Activated naive CD4-positive, alpha-beta T cell treated with anti-CD3 and anti-CD28 coated beads, Interleukin-2, amount 10 ng/mL, durations not matched to agents 7 days and 5 days (primary cell): ENCODE data around the gene FXYD4.

Experiments
- CTCF ChIA-PET: fragments of 350-600 bp; sonication (Branson Sonifier 250); formaldehyde crosslinking; loops from one replicate; lab custom pipeline; 2021; ENCODE audit warnings: antibody characterized with exemption; lab: Charles Lee
- DNase-seq: peaks from one replicate; pipeline ENCODE4 v3.0.0-alpha.2; 2020
- H3K27ac Mint-ChIP-seq: one replicate; pipeline ENCODE4 v1.8.0; 2021; ENCODE audit warnings: mild to moderate bottlenecking, moderate library complexity, mixed read lengths
- H3K27me3 Mint-ChIP-seq: one replicate; pipeline ENCODE4 v1.8.0; 2021; ENCODE audit warnings: mild to moderate bottlenecking, mixed read lengths
- H3K36me3 Mint-ChIP-seq: one replicate; pipeline ENCODE4 v1.8.0; 2021; ENCODE audit warnings: mixed read lengths
- H3K4me1 Mint-ChIP-seq: one replicate; pipeline ENCODE4 v1.8.0; 2021; ENCODE audit warnings: mixed read lengths
- H3K4me3 Mint-ChIP-seq: one replicate; pipeline ENCODE4 v1.8.0; 2021; ENCODE audit warnings: mild to moderate bottlenecking, moderate library complexity, mixed read lengths
- H3K9me3 Mint-ChIP-seq: one replicate; pipeline ENCODE4 v1.8.0; 2021; ENCODE audit warnings: mixed read lengths

The FXYD4 gene

GRCh38 chr10:43372765-43373361 is 1.4 kb downstream of the FXYD4 start:
- H3K27ac Mint-ChIP-seq = no peak overlapping the region
- H3K4me3 Mint-ChIP-seq = no peak overlapping the region
- no peak for DNase-seq
- CTCF ChIA-PET = interaction anchor here (1.1 kb wide), 1 partner anchor 9 kb away, joined by 3 read pairs; no protein-coding TSS in a partner anchor
- no peaks in the 10 kb centered on the region for H3K9me3 Mint-ChIP-seq
- H3K4me1 Mint-ChIP-seq = peaks cover 12% of the 10 kb centered on the region
- peaks cover 42% of the 10 kb centered on the region for H3K27me3 Mint-ChIP-seq
- no peaks in the 10 kb centered on the region for H3K36me3 Mint-ChIP-seq

- Mint-ChIP-seq H3K4me1 (peaks cover 12% of the 10 kb centered on the region), H3K36me3 (no peaks in the 10 kb centered on the region), H3K4me3 (no peak overlapping the region), H3K27me3 (peaks cover 47% of the 10 kb centered on the region), H3K27ac (no peak overlapping the region), H3K9me3 (no peaks in the 10 kb centered on the region)
- no peak for DNase-seq
- CTCF ChIA-PET = interaction anchor here (1.1 to 1.2 kb wide), 2 partner anchors 10 to 11 kb away, joined by 3 to 4 read pairs; no protein-coding TSS in a partner anchor
These were observed 2.0 kb downstream of the FXYD4 start for GRCh38 chr10:43373461-43373860.

GRCh38 chr10:43374194-43374593 is 2.8 kb downstream of the FXYD4 start:
- CTCF ChIA-PET = interaction anchor here (1.2 kb wide), 2 partner anchors 10 to 88 kb away, joined by 3 to 4 read pairs; no protein-coding TSS in a partner anchor
- H3K27me3 Mint-ChIP-seq = peaks cover 50% of the 10 kb centered on the region
- H3K4me3 Mint-ChIP-seq = no peak overlapping the region
- H3K9me3 Mint-ChIP-seq = no peaks in the 10 kb centered on the region
- no peak for DNase-seq
- no peak overlapping the region for H3K27ac Mint-ChIP-seq
- H3K4me1 Mint-ChIP-seq = peaks cover 12% of the 10 kb centered on the region
- no peaks in the 10 kb centered on the region for H3K36me3 Mint-ChIP-seq

- H3K9me3 Mint-ChIP-seq = no peaks in the 10 kb centered on the region
- CTCF ChIA-PET = interaction anchor here (0.6 kb wide), 1 partner anchor 12 kb away, joined by 3 read pairs; no protein-coding TSS in a partner anchor
- H3K4me3 Mint-ChIP-seq = no peak overlapping the region
- peaks cover 12% of the 10 kb centered on the region for H3K4me1 Mint-ChIP-seq
- peaks cover 50% of the 10 kb centered on the region for H3K27me3 Mint-ChIP-seq
- DNase-seq = no peak
- no peaks in the 10 kb centered on the region for H3K36me3 Mint-ChIP-seq
- no peak overlapping the region for H3K27ac Mint-ChIP-seq
These were observed 4.1 kb downstream of the FXYD4 start for GRCh38 chr10:43375401-43376020.

- CTCF ChIA-PET = no interaction called here
- Mint-ChIP-seq H3K9me3 (no peaks in the 10 kb centered on the region), H3K27ac (no peak overlapping the region), H3K27me3 (peaks cover 50% of the 10 kb centered on the region), H3K4me3 (no peak overlapping the region), H3K4me1 (peaks cover 12% of the 10 kb centered on the region), H3K36me3 (no peaks in the 10 kb centered on the region)
- no peak for DNase-seq
These were observed 4.7 kb downstream of the FXYD4 start for GRCh38 chr10:43376046-43376635.

- DNase-seq = no peak
- peaks cover 12% of the 10 kb centered on the region for H3K4me1 Mint-ChIP-seq
- H3K27me3 Mint-ChIP-seq = peaks cover 50% of the 10 kb centered on the region
- H3K4me3 Mint-ChIP-seq = no peak overlapping the region
- CTCF ChIA-PET = no interaction called here
- H3K36me3 Mint-ChIP-seq = no peaks in the 10 kb centered on the region
- H3K27ac Mint-ChIP-seq = no peak overlapping the region
- H3K9me3 Mint-ChIP-seq = no peaks in the 10 kb centered on the region
These were observed 5.5 kb downstream of the FXYD4 start for GRCh38 chr10:43376828-43377423.

- Mint-ChIP-seq H3K9me3 (no peaks in the 10 kb centered on the region), H3K4me1 (peaks cover 12% of the 10 kb centered on the region), H3K27ac (no peak overlapping the region), H3K4me3 (no peak overlapping the region), H3K36me3 (no peaks in the 10 kb centered on the region), H3K27me3 (peaks cover 50% of the 10 kb centered on the region)
- DNase-seq = no peak
- CTCF ChIA-PET = interaction anchor here (0.6 kb wide), 1 partner anchor 9 kb away, joined by 3 read pairs; no protein-coding TSS in a partner anchor
These were observed 6.0 kb downstream of the FXYD4 start for GRCh38 chr10:43377424-43377883.

GRCh38 chr10:43380610-43381222 is 9.3 kb downstream of the FXYD4 start:
- Mint-ChIP-seq H3K9me3 (no peaks in the 10 kb centered on the region), H3K36me3 (peaks cover 13% of the 10 kb centered on the region), H3K4me1 (peaks cover 6% of the 10 kb centered on the region), H3K27ac (no peak overlapping the region), H3K4me3 (no peak overlapping the region), H3K27me3 (peaks cover 23% of the 10 kb centered on the region)
- DNase-seq = no peak
- CTCF ChIA-PET = interaction anchor here (0.6 to 2.9 kb wide), 3 partner anchors 9 to 83 kb away, joined by 3 to 13 read pairs (median 3); partner anchors contain the start of gene FXYD4

GRCh38 chr10:43383204-43383971 is 12.0 kb downstream of the FXYD4 start:
- H3K27me3 Mint-ChIP-seq = peaks cover 3% of the 10 kb centered on the region
- H3K9me3 Mint-ChIP-seq = no peaks in the 10 kb centered on the region
- no peak for DNase-seq
- no peak overlapping the region for H3K4me3 Mint-ChIP-seq
- H3K4me1 Mint-ChIP-seq = peaks cover 27% of the 10 kb centered on the region
- H3K27ac Mint-ChIP-seq = no peak overlapping the region
- CTCF ChIA-PET = interaction anchor here (0.6 to 0.9 kb wide), 2 partner anchors 10 to 177 kb away, joined by 3 to 4 read pairs; no protein-coding TSS in a partner anchor
- peaks cover 35% of the 10 kb centered on the region for H3K36me3 Mint-ChIP-seq

GRCh38 chr10:43384252-43385221 is 13.1 kb downstream of the FXYD4 start:
- CTCF ChIA-PET = interaction anchor here (0.6 to 1.4 kb wide), 2 partner anchors 10 to 11 kb away, joined by 3 to 4 read pairs; no protein-coding TSS in a partner anchor
- peaks cover 45% of the 10 kb centered on the region for H3K36me3 Mint-ChIP-seq
- no peak overlapping the region for H3K4me3 Mint-ChIP-seq
- H3K9me3 Mint-ChIP-seq = no peaks in the 10 kb centered on the region
- H3K27me3 Mint-ChIP-seq = no peaks in the 10 kb centered on the region
- peaks cover 36% of the 10 kb centered on the region for H3K4me1 Mint-ChIP-seq
- DNase-seq = peak; percentile 10
- H3K27ac Mint-ChIP-seq = peak overlapping the region; percentile 71

GRCh38 chr10:43385412-43386004 is 14.1 kb downstream of the FXYD4 start:
- no peaks in the 10 kb centered on the region for H3K9me3 Mint-ChIP-seq
- H3K36me3 Mint-ChIP-seq = peaks cover 55% of the 10 kb centered on the region
- no peak overlapping the region for H3K4me3 Mint-ChIP-seq
- CTCF ChIA-PET = interaction anchor here (1.4 kb wide), 1 partner anchor 9 kb away, joined by 3 read pairs; no protein-coding TSS in a partner anchor
- peaks cover 46% of the 10 kb centered on the region for H3K4me1 Mint-ChIP-seq
- H3K27ac Mint-ChIP-seq = no peak overlapping the region
- no peak for DNase-seq
- H3K27me3 Mint-ChIP-seq = no peaks in the 10 kb centered on the region

- H3K36me3 Mint-ChIP-seq = peaks cover 62% of the 10 kb centered on the region
- peaks cover 56% of the 10 kb centered on the region for H3K4me1 Mint-ChIP-seq
- H3K9me3 Mint-ChIP-seq = no peaks in the 10 kb centered on the region
- no peak overlapping the region for H3K4me3 Mint-ChIP-seq
- no peak overlapping the region for H3K27ac Mint-ChIP-seq
- CTCF ChIA-PET = interaction anchor here (0.8 to 1.4 kb wide), 2 partner anchors 8 to 9 kb away, joined by 3 read pairs; no protein-coding TSS in a partner anchor
- H3K27me3 Mint-ChIP-seq = no peaks in the 10 kb centered on the region
- DNase-seq = no peak
These were observed 15.1 kb downstream of the FXYD4 start for GRCh38 chr10:43386549-43386948.
